Caco-2 (cell line): Measurements from ENCODE around the gene IKZF3. TPM values are rescaled to one million over a fixed set of nuclear protein-coding genes. Genes with fewer than 3 reads are reported as not detected.
"Not testable (repeated sequence)": the region's sequence is repeated elsewhere in the genome, so short reads cannot be mapped to it uniquely, and the experiment has no call there.

ENCODE experiments used
- BruUV-seq: library from RNA; stranded (reverse); fragments of 400-500 nt; replicated peaks from 2 replicates; lab custom pipeline; 2021; lab: Mats Ljungman, UMichigan
- CTCF ChIA-PET: fragments of 300-600 bp; sonication (Branson Sonifier 250); formaldehyde crosslinking; loops from one replicate; lab custom pipeline; 2022; ENCODE audit warnings: antibody characterized with exemption; lab: Charles Lee
- POLR2A ChIA-PET: fragments of 300-600 bp; sonication (Branson Sonifier 250); formaldehyde crosslinking; loops from one replicate; lab custom pipeline; 2022; ENCODE audit warnings: antibody characterized with exemption; lab: Charles Lee
- DNase-seq, 2 experiments: peaks; one replicate each; pipeline versions ENCODE4 v3.0.0 to v3.0.0-alpha.2; 2020 to 2022
- H3K27me3 ChIP-seq: replicated peaks from 2 replicates; pipeline ENCODE4 v1.6.0; 2011; ENCODE audit warnings: low read length; ENCODE audit not compliant: control insufficient read depth, insufficient read depth
- H3K36me3 ChIP-seq: 2 replicates; pipeline ENCODE4 v1.5.1; 2011; ENCODE audit warnings: low read length; ENCODE audit not compliant: control insufficient read depth, insufficient read depth
- H3K4me1 ChIP-seq: fragments of 250-450 bp; sonication (Bioruptor Pico); 2 replicates; pipeline ENCODE4 v1.5.1; 2020; ENCODE audit warnings: mild to moderate bottlenecking
- H3K4me3 ChIP-seq: 2 replicates; pipeline ENCODE4 v1.5.1; 2011; ENCODE audit warnings: low read depth, mild to moderate bottlenecking, control low read depth, low read length
- H3K9me3 ChIP-seq: fragments of 250-450 bp; sonication (Bioruptor Pico); 2 replicates; pipeline ENCODE4 v1.5.1; 2020; ENCODE audit warnings: mild to moderate bottlenecking, moderate library complexity
- H3K27ac Mint-ChIP-seq: one replicate; pipeline ENCODE4 v1.8.0; 2022; ENCODE audit warnings: mixed read lengths; ENCODE audit not compliant: unreplicated experiment
- H3K27me3 Mint-ChIP-seq: one replicate; pipeline ENCODE4 v1.8.0; 2022; ENCODE audit warnings: mixed read lengths; ENCODE audit not compliant: insufficient read depth, unreplicated experiment
- H3K36me3 Mint-ChIP-seq: one replicate; pipeline ENCODE4 v1.8.0; 2022; ENCODE audit warnings: mild to moderate bottlenecking, mixed read lengths; ENCODE audit not compliant: insufficient read depth, unreplicated experiment
- H3K4me1 Mint-ChIP-seq: one replicate; pipeline ENCODE4 v1.8.0; 2022; ENCODE audit warnings: low read depth, mixed read lengths; ENCODE audit not compliant: unreplicated experiment
- H3K4me3 Mint-ChIP-seq: one replicate; pipeline ENCODE4 v1.8.0; 2022; ENCODE audit warnings: mild to moderate bottlenecking, moderate library complexity, mixed read lengths; ENCODE audit not compliant: unreplicated experiment
- H3K9me3 Mint-ChIP-seq: one replicate; pipeline ENCODE4 v1.8.0; 2022; ENCODE audit warnings: mixed read lengths; ENCODE audit not compliant: unreplicated experiment
- intact Hi-C: fragments of 100-400 bp; cut with micrococcal nuclease; formaldehyde crosslinking; loops from one replicate; pipeline ENCODE4 v1.10.0; 2022; ENCODE audit not compliant: unreplicated experiment
- total RNA-seq: library from RNA; stranded (reverse); gene quantifications from 2 replicates; pipeline ENCODE4 v1.2.3, GENCODE V29; 2022
- TF ChIP-seq, protein P1 (sequence below), 2 experiments: fragments of 200-600 bp in 1 of 2; IDR thresholded peaks; 1 replicate in 1 of 2; 2 replicates in 1 of 2; pipeline versions ENCODE4 v1.5.1 to v1.8.0; 2011 to 2022; ENCODE audit warnings: antibody characterized with exemption in 1 of 2, control low read depth in 1 of 2, inconsistent platforms in 1 of 2, low read depth in 1 of 2, low read length in 1 of 2, mild to moderate bottlenecking in 1 of 2, moderate library complexity in 1 of 2; ENCODE audit not compliant: insufficient read depth in 1 of 2, severe bottlenecking in 1 of 2, unreplicated experiment in 1 of 2

IKZF3 gene
- total RNA-seq, 1 experiment from 2014 or later = 2.8 TPM

DNA sequence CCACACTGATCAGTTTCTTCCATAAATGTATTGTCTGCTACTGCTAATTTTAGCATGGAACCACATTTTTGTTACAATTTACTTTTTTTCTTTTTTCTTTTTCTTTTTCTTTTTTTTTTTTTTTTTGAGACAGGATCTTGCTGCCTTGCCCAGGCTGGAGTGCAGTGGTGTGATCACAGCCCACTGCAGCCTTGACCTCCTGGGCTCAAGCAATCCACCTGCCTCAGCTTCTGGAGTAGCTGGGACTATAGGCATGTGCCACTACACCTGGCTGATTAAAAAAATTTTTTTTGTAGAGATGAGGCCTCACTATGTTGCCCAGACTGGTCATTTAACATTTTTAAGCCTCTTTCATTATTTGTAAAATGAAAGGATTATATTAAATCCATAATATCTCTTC, 23.0 kb upstream of the IKZF3 start:
- ChIA-PET CTCF (no interaction called here), POLR2A (no interaction called here)
- Histone ChIP-seq H3K4me3 (no peak overlapping the region), H3K9me3 (no peaks in the 10 kb centered on the region), H3K36me3 (no peaks in the 10 kb centered on the region), H3K4me1 (peaks cover 15% of the 10 kb centered on the region), H3K27me3 (no peaks in the 10 kb centered on the region)
- TF ChIP-seq, protein P1, sequence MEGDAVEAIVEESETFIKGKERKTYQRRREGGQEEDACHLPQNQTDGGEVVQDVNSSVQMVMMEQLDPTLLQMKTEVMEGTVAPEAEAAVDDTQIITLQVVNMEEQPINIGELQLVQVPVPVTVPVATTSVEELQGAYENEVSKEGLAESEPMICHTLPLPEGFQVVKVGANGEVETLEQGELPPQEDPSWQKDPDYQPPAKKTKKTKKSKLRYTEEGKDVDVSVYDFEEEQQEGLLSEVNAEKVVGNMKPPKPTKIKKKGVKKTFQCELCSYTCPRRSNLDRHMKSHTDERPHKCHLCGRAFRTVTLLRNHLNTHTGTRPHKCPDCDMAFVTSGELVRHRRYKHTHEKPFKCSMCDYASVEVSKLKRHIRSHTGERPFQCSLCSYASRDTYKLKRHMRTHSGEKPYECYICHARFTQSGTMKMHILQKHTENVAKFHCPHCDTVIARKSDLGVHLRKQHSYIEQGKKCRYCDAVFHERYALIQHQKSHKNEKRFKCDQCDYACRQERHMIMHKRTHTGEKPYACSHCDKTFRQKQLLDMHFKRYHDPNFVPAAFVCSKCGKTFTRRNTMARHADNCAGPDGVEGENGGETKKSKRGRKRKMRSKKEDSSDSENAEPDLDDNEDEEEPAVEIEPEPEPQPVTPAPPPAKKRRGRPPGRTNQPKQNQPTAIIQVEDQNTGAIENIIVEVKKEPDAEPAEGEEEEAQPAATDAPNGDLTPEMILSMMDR (IDR thresholded peaks at IDR 0.05; ENCODE audit: insufficient read depth in 1 of 2, low read depth in 1 of 2, low read length in 1 of 2, severe bottlenecking in 1 of 2, unreplicated experiment in 1 of 2) = no peak
- Mint-ChIP-seq H3K4me3 (no peak overlapping the region), H3K36me3 (no peaks in the 10 kb centered on the region), H3K27ac (no peak overlapping the region), H3K27me3 (no peaks in the 10 kb centered on the region), H3K9me3 (no peaks in the 10 kb centered on the region), H3K4me1 (peaks cover 12% of the 10 kb centered on the region)
- intact Hi-C loops = no loop called here
- no TSS peak for BruUV-seq
- DNase-seq = no peak

DNA sequence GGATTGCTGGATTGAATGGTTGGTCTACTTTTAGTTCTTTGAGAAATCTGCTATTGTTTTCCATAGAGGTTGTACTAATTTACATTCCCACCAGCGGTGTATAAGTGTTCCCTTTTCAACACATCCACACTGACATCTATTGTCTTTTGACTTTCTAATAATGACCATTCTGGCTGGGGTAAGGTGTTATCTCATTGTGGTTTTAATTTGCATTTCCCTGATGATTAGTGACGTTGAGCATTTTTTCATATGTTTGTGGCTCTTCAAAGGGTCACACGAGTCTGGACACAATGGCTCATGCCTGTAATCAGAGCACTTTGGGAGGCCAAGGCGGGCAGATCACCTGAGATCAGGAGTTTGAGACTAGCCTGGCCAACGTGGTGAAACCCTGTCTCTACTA, 22.0 kb upstream of the IKZF3 start:
- H3K27me3 ChIP-seq, H3K27ac Mint-ChIP-seq, H3K9me3 Mint-ChIP-seq, H3K27me3 Mint-ChIP-seq, POLR2A ChIA-PET, H3K36me3 ChIP-seq, intact Hi-C loops, DNase-seq, H3K9me3 ChIP-seq, BruUV-seq, CTCF ChIA-PET, H3K4me3 ChIP-seq, H3K4me3 Mint-ChIP-seq, H3K36me3 Mint-ChIP-seq: not testable (repeated sequence)
- peaks cover 15% of the 10 kb centered on the region for H3K4me1 ChIP-seq
- peaks cover 12% of the 10 kb centered on the region for H3K4me1 Mint-ChIP-seq

DNA sequence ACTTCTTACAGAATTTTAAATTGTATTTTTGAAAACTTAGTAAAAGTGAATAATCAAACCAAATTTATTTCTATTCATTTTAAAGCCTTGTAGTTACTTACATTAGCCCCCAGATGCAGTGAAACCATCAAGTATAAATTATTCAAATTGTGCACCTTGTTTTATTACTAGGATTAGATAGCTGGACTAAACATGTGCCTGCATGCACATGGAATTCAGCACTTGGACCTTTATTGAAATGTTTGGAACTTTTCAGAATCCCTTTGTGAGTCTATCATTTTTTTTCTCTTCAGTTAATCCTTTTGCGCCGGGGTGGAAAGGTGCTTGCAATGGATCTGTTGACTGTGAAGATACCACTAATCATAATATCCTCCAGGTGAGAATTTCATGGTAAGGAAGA, 8.6 kb upstream of the IKZF3 start:
- POLR2A ChIA-PET = no interaction called here
- no TSS peak for BruUV-seq

More for the DNA sequence above, 8.6 kb upstream of the IKZF3 start:
- no peak overlapping the region for H3K4me3 Mint-ChIP-seq
- peaks cover 8% of the 10 kb centered on the region for H3K27me3 Mint-ChIP-seq
- Histone ChIP-seq H3K9me3 (no peaks in the 10 kb centered on the region), H3K4me3 (no peak overlapping the region), H3K4me1 (no peaks in the 10 kb centered on the region), H3K36me3 (no peaks in the 10 kb centered on the region), H3K27me3 (no peaks in the 10 kb centered on the region)
- no peaks in the 10 kb centered on the region for H3K4me1 Mint-ChIP-seq
- DNase-seq = no peak
- intact Hi-C loops = no loop called here
- H3K36me3 Mint-ChIP-seq = no peaks in the 10 kb centered on the region
- CTCF ChIA-PET = interaction anchor here (0.7 kb wide), 1 partner anchor 604 kb away, joined by 3 read pairs; no protein-coding TSS in a partner anchor
- TF ChIP-seq, protein P1 (IDR thresholded peaks at IDR 0.05; ENCODE audit: insufficient read depth in 1 of 2, low read depth in 1 of 2, low read length in 1 of 2, severe bottlenecking in 1 of 2, unreplicated experiment in 1 of 2) = no peak
- H3K9me3 Mint-ChIP-seq = no peaks in the 10 kb centered on the region
- no peak overlapping the region for H3K27ac Mint-ChIP-seq
